B cell (primary cell): Measurements from ENCODE around the gene SLC16A7.

Experiments
- CTCF ChIP-seq: fragments of 200-600 bp; IDR thresholded peaks from one replicate; pipeline ENCODE4 v1.8.0; 2022; ENCODE audit warnings: antibody characterized with exemption, mild to moderate bottlenecking
- EZH2 ChIP-seq: IDR thresholded peaks from 2 replicates; pipeline ENCODE4 v1.6.1; 2012; ENCODE audit warnings: borderline replicate concordance, low read depth, mild to moderate bottlenecking, moderate library complexity, low read length; ENCODE audit not compliant: insufficient read depth, poor library complexity, severe bottlenecking

GRCh38 chr12:59594943-59595500 is 807 bp upstream of the SLC16A7 start:
- TF ChIP-seq CTCF (no peak), EZH2 (no peak)
